HG03139 (cell line): ENCODE results near the gene HIPK2.
A peak's percentile ranks its signal among the peaks of the same experiment; 100 is the strongest.

Source experiments
- ATAC-seq: cut with Tn5 transposase; IDR thresholded peaks from one replicate; pipeline ENCODE4 v1.9.1; 2021; ENCODE audit not compliant: unreplicated experiment

Gene HIPK2

GRCh38 chr7:139658296-139658695, 119.5 kb downstream of the HIPK2 start:
- ATAC-seq = no peak

GRCh38 chr7:139657725-139658124, 120.1 kb downstream of the HIPK2 start:
- no peak for ATAC-seq

- ATAC-seq = no peak
Measured at GRCh38 chr7:139656387-139656786, 121.4 kb downstream of the HIPK2 start.

GRCh38 chr7:139655305-139655704, 122.5 kb downstream of the HIPK2 start:
- no peak for ATAC-seq

- ATAC-seq = no peak
Measured at GRCh38 chr7:139654276-139655181, 123.3 kb downstream of the HIPK2 start.

GRCh38 chr7:139651914-139652313, 125.9 kb downstream of the HIPK2 start:
- ATAC-seq = no peak

- no peak for ATAC-seq
Measured at GRCh38 chr7:139651308-139651707, 126.5 kb downstream of the HIPK2 start.

- ATAC-seq = no peak
Measured at GRCh38 chr7:139650429-139651100, 127.2 kb downstream of the HIPK2 start.

- peak; percentile 80 for ATAC-seq
Measured at GRCh38 chr7:139648941-139649425, 128.8 kb downstream of the HIPK2 start.

- ATAC-seq = no peak
Measured at GRCh38 chr7:139648391-139648861, 129.4 kb downstream of the HIPK2 start.

GRCh38 chr7:139647814-139648390, 129.9 kb downstream of the HIPK2 start:
- no peak for ATAC-seq

GRCh38 chr7:139647085-139647484, 130.7 kb downstream of the HIPK2 start:
- no peak for ATAC-seq

GRCh38 chr7:139646566-139646965, 131.2 kb downstream of the HIPK2 start:
- no peak for ATAC-seq

- no peak for ATAC-seq
Measured at GRCh38 chr7:139645572-139646523, 131.9 kb downstream of the HIPK2 start.

GRCh38 chr7:139643951-139644585, 133.7 kb downstream of the HIPK2 start:
- ATAC-seq = no peak

GRCh38 chr7:139642283-139642682, 135.5 kb downstream of the HIPK2 start:
- no peak for ATAC-seq

- ATAC-seq = no peak
Measured at GRCh38 chr7:139641337-139641992, 136.3 kb downstream of the HIPK2 start.

- ATAC-seq = no peak
Measured at GRCh38 chr7:139640681-139641080, 137.1 kb downstream of the HIPK2 start.

GRCh38 chr7:139639563-139639962, 138.2 kb downstream of the HIPK2 start:
- ATAC-seq = no peak
